Sigmoid colon (tissue), 7 donors: ENCODE results near the gene ACTN4. TPM values are rescaled to one million over a fixed set of nuclear protein-coding genes. Genes with fewer than 3 reads are reported as not detected.

Experiments
- DNase-seq: peaks from one replicate; pipeline ENCODE4 v3.0.0-alpha.2; 2019
- H3K27ac ChIP-seq, 4 donors: fragments of 200-600 bp; sonication (generic); one replicate each; pipeline ENCODE4 v1.5.1; 2016 to 2019; ENCODE audit warnings: mild to moderate bottlenecking in 1 of 4
- H3K27me3 ChIP-seq, 3 donors: fragments of 200-600 bp; sonication (generic); one replicate each; pipeline ENCODE4 v1.5.1; 2019; ENCODE audit warnings: mild to moderate bottlenecking in 1 of 3
- H3K36me3 ChIP-seq, 4 donors: fragments of 200-600 bp; sonication (generic); one replicate each; pipeline ENCODE4 v1.5.1; 2016 to 2019
- H3K4me1 ChIP-seq, 4 donors: fragments of 200-600 bp; sonication (generic); one replicate each; pipeline ENCODE4 v1.5.1; 2017 to 2019
- H3K4me3 ChIP-seq, 4 donors: fragments of 200-600 bp; sonication (generic); one replicate each; pipeline ENCODE4 v1.5.1; 2017 to 2019; ENCODE audit warnings: mild to moderate bottlenecking in 2 of 4, moderate library complexity in 1 of 4
- H3K9me3 ChIP-seq, 4 donors: fragments of 200-600 bp in 3 of 4; sonication (generic) in 3 of 4; one replicate each; pipeline versions ENCODE4 v1.5.1 to v1.6.1; 2013 to 2019
- CTCF ChIP-seq, 4 experiments: fragments of 450-650 bp in 3 of 4; fragments of 200-600 bp in 1 of 4; IDR thresholded peaks; one replicate each; pipeline ENCODE4 v1.5.1; 2016 to 2019; ENCODE audit warnings: antibody characterized with exemption in 4 of 4, mild to moderate bottlenecking in 3 of 4, moderate library complexity in 2 of 4
- EP300 ChIP-seq, 4 donors: sonication (generic); formaldehyde crosslinking; IDR thresholded peaks; one replicate each; pipeline ENCODE4 v1.6.1; 2017; ENCODE audit warnings: antibody characterized with exemption in 4 of 4
- POLR2A ChIP-seq, 2 donors: fragments of 450-650 bp; IDR thresholded peaks; one replicate each; pipeline ENCODE4 v1.6.1; 2016; ENCODE audit warnings: antibody characterized with exemption in 2 of 2, mild to moderate bottlenecking in 2 of 2, moderate library complexity in 2 of 2
- POLR2AphosphoS5 ChIP-seq, 4 donors: sonication (generic); formaldehyde crosslinking; IDR thresholded peaks; one replicate each; pipeline ENCODE4 v1.6.1; 2017; ENCODE audit warnings: antibody characterized with exemption in 4 of 4
- WGBS, 2 donors: extraction: QIAGEN DNeasy Blood & Tissue Kit; methylation state at CpG; one replicate each; pipeline ENCODE4 v1.1.7; 2013; 5-methylcytosine and 5-hydroxymethylcytosine counted together
- intact Hi-C: fragments of 100-400 bp; cut with DNase I; formaldehyde crosslinking; loops from one replicate; pipeline ENCODE4 v1.15.1; 2023
- polyA plus RNA-seq, 3 donors: library from polyadenylated mRNA; stranded (reverse); fragments of 200-250 nt; gene quantifications; one replicate each; pipeline ENCODE4 v1.2.3, GENCODE V29; 2013
- total RNA-seq, 4 donors: library from RNA; depleted of rRNA; stranded (reverse); fragments of >200 nt; gene quantifications; one replicate each; pipeline ENCODE4 v1.1.0, GENCODE V29; 2016
- donor health status: healthy with polysubstance abuse.
- donor health status: Bipolar disorder and iron deficiency.
- donor health status: healthy.

Gene ACTN4
- total and polyA plus RNA-seq, 7 donors: 122 to 456 (median 176) TPM

GRCh38 chr19:38773469-38774177, 126.2 kb downstream of the ACTN4 start, which contains the start of gene LGALS7:
Gene LGALS7 (minus strand): TSS chr19:38773517. CDS start chr19:38773492, 25 bp downstream.
- H3K9me3 ChIP-seq: no peaks in the 10 kb centered on the region
- H3K27ac ChIP-seq: no peak within 1 kb of the TSS
- WGBS, 2 donors: 60 to 75% methylated on average over 11 of the region's 14 CpGs
- TF ChIP-seq POLR2AphosphoS5 (IDR thresholded peaks at IDR 0.05): no peak
- TF ChIP-seq CTCF (IDR thresholded peaks at IDR 0.05): no peak
- no peak for TF ChIP-seq POLR2A (IDR thresholded peaks at IDR 0.05)
- no peak for TF ChIP-seq EP300 (IDR thresholded peaks at IDR 0.05)
- no peaks in the 10 kb centered on the region for H3K27me3 ChIP-seq
- DNase-seq: no peak
- intact Hi-C loops: no loop called here
- H3K4me1 ChIP-seq: peaks cover 0 to 8% (median 2%) of the 10 kb centered on the region in 4 donors
- no peaks in the 10 kb centered on the region for H3K36me3 ChIP-seq
- H3K4me3 ChIP-seq: no peak within 1 kb of the TSS

DNA sequence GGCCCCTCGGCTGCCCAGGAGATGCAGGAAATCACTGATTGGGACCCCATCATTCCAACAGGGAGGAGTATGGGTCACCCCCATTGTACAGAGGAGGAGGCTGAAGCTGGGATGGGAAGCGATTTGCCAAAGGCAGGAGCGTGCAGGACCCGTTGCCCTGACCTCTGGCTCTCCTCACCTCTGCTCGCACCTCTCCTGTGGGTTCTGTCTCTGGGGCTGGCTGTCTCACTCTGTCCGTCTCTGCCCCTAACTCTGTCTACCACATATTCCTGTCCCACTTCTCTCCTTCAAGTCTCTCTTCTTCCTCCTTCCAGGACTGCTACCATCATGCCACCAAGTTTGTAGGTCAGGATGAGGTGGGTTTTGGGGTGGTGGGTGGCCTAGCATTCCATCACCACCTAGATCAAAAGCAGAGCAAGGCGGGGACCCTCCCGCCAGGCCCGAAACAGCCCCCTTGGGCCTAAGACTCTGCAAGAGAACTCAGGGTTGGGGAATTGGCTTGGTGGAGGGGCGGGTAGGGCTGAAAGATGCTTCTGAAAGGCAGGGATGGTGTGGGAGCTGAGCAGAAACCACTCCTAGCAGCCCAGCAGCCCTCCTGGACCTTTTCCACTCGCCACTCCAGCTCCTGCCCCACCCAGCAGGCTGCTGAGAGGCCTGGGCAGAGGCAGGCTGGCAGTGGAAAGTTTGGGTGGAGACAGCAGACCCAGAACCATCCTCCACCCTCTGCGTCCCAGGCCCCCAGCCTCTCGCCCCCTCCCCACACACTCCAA, 126.9 kb downstream of the ACTN4 start:
- peaks cover 0 to 8% (median 2%) of the 10 kb centered on the region in 4 donors for H3K4me1 ChIP-seq
- H3K36me3 ChIP-seq: no peaks in the 10 kb centered on the region
- no peaks in the 10 kb centered on the region for H3K9me3 ChIP-seq
- no peak for TF ChIP-seq CTCF (IDR thresholded peaks at IDR 0.05)
- no peak for TF ChIP-seq EP300 (IDR thresholded peaks at IDR 0.05)
- TF ChIP-seq POLR2A (IDR thresholded peaks at IDR 0.05): no peak
- no peak for TF ChIP-seq POLR2AphosphoS5 (IDR thresholded peaks at IDR 0.05)
- DNase-seq: no peak
- 83 to 85% methylated on average over 13 of the region's 13 CpGs for WGBS, 2 donors
- no peak overlapping the region for H3K27ac ChIP-seq
- H3K27me3 ChIP-seq: no peaks in the 10 kb centered on the region
- H3K4me3 ChIP-seq: no peak overlapping the region
- intact Hi-C loops: no loop called here

DNA sequence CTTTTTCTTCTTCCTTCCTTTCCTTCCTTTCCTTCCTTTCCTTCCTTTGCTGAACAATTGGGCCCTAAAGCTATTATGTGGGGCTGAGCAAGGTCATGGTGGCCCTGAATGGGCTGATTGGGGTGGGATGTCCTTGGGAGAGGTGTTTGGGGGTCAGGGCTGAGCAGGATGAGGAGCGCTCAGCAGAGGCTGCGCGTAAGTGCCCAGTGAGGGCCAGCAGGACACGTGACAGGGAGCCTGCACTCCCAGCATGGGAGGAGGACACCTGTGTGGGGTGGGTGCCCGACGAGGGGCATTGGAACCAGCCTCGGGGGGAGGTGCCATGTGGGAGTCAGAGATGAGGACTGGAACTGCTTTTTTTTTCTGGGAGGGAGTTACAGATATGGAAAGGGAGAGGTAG, 131.3 kb downstream of the ACTN4 start:
- 73 to 76% methylated on average over 7 of the region's 7 CpGs for WGBS, 2 donors
- intact Hi-C loops: no loop called here
- TF ChIP-seq POLR2AphosphoS5 (IDR thresholded peaks at IDR 0.05) (no peak), POLR2A (IDR thresholded peaks at IDR 0.05) (no peak), EP300 (IDR thresholded peaks at IDR 0.05) (no peak), CTCF (IDR thresholded peaks at IDR 0.05) (no peak)

GRCh38 chr19:38780443-38780842, 133.0 kb downstream of the ACTN4 start:
- WGBS, 2 donors: 87 to 91% methylated on average over 7 of the region's 7 CpGs
- Histone ChIP-seq H3K27me3 (peaks cover 0 to 4% (median 0%) of the 10 kb centered on the region in 3 donors), H3K27ac (no peak overlapping the region), H3K4me3 (no peak overlapping the region), H3K4me1 (no peaks in the 10 kb centered on the region), H3K36me3 (no peaks in the 10 kb centered on the region), H3K9me3 (no peaks in the 10 kb centered on the region)
- intact Hi-C loops: no loop called here
- no peak for DNase-seq
- TF ChIP-seq EP300 (IDR thresholded peaks at IDR 0.05) (no peak), CTCF (IDR thresholded peaks at IDR 0.05) (no peak), POLR2AphosphoS5 (IDR thresholded peaks at IDR 0.05) (no peak), POLR2A (IDR thresholded peaks at IDR 0.05) (no peak)

More for the DNA sequence above, 131.3 kb downstream of the ACTN4 start:
- no peaks in the 10 kb centered on the region for H3K9me3 ChIP-seq
- H3K27me3 ChIP-seq: peaks cover 0 to 4% (median 0%) of the 10 kb centered on the region in 3 donors
- H3K4me3 ChIP-seq: no peak overlapping the region
- no peak overlapping the region for H3K27ac ChIP-seq
- H3K36me3 ChIP-seq: no peaks in the 10 kb centered on the region
- DNase-seq: no peak
- no peaks in the 10 kb centered on the region for H3K4me1 ChIP-seq
